ENCODE data around the gene MIAT.
A peak's percentile ranks its signal among the peaks of the same experiment; 100 is the strongest.
"Not testable (repeated sequence)": the region's sequence is repeated elsewhere in the genome, so short reads cannot be mapped to it uniquely, and the experiment has no call there.

Gene MIAT

GRCh38 chr22:26656891-26657851 lies at the start of gene MIAT:
MIAT (plus strand) TSS chr22:26657588.
- TF ChIP-seq, protein P1, sequence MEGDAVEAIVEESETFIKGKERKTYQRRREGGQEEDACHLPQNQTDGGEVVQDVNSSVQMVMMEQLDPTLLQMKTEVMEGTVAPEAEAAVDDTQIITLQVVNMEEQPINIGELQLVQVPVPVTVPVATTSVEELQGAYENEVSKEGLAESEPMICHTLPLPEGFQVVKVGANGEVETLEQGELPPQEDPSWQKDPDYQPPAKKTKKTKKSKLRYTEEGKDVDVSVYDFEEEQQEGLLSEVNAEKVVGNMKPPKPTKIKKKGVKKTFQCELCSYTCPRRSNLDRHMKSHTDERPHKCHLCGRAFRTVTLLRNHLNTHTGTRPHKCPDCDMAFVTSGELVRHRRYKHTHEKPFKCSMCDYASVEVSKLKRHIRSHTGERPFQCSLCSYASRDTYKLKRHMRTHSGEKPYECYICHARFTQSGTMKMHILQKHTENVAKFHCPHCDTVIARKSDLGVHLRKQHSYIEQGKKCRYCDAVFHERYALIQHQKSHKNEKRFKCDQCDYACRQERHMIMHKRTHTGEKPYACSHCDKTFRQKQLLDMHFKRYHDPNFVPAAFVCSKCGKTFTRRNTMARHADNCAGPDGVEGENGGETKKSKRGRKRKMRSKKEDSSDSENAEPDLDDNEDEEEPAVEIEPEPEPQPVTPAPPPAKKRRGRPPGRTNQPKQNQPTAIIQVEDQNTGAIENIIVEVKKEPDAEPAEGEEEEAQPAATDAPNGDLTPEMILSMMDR (IDR thresholded peaks at IDR 0.05): no peak
- DNase-seq (ENCODE audit: low spot score): no peak
- peak within 1 kb of the TSS; percentile 63 for H3K4me3 ChIP-seq
- H3K27ac ChIP-seq: no peak within 1 kb of the TSS

DNA sequence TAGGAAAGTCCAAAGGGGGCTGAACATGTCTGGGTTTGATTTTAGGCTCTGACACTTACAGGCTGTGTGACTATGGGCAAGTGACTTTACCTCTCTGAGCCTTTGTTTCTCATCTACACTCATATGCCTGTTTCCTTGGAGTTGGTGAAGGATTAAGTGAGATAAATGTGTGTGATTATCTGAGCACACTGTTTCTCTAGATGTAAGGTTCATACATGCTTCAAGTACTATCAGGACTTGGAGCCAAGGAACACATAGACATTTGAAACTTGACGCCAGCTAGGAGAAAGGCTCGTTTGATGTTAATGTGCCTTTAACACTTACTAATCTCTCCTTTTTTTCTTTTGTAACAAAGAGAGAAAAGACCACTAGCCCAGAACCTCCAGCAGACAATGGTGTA lies 49.3 kb upstream of the MIAT start:
- TF ChIP-seq, protein P1 (IDR thresholded peaks at IDR 0.05): no peak
- H3K27ac ChIP-seq: no peak overlapping the region
- no peak overlapping the region for H3K4me3 ChIP-seq
- no peak for DNase-seq (ENCODE audit: low spot score)

DNA sequence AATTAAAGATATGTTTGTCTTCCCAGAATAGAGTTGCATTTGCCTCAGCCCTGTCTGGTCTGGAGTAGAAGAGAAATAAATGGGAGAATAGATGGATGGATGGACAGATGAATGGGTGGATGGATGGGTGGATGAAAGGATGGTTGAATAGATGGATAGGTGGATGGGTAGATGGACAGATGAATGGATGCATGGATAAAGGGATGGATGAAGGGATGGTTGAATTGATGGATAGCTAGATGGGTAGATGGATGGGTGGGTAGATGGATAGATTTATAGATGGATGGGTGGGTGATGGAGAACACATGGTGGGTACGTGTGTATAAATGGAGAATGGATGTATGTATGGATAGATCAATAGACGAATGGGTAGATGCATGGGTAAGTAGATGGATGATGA lies 48.1 kb upstream of the MIAT start:
- no peak overlapping the region for H3K4me3 ChIP-seq
- H3K27ac ChIP-seq: no peak overlapping the region
- no peak for DNase-seq (ENCODE audit: low spot score)
- TF ChIP-seq, protein P1 (IDR thresholded peaks at IDR 0.05): no peak

GRCh38 chr22:26610072-26610958 lies 47.1 kb upstream of the MIAT start:
- TF ChIP-seq, protein P1 (IDR thresholded peaks at IDR 0.05): no peak
- Histone ChIP-seq H3K27ac (peak overlapping the region in 1 of 2 donors; percentile 2), H3K4me3 (no peak overlapping the region)
- DNase-seq (ENCODE audit: low spot score): no peak

DNA sequence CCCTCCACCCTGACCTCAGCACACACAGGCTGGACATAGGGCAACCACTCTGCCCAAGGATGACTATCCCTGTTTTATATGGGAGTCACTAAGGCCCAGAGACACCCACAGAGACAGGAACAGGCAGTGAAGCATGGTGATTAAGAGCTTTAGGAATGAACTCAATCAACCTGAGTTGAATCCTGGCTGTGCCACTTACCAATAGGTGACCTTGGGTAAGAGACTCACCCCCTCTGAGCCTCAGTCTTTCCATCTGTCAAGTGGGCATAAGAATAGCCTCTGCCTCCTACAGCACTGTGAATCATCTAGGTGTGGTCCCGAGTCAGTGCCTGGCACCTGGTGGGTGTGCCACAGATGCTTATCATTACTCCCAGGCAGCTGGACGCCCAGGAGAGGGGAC lies 46.4 kb upstream of the MIAT start:
- Histone ChIP-seq H3K4me3 (no peak overlapping the region), H3K27ac (peak overlapping the region in 1 of 2 donors; percentile 2)
- TF ChIP-seq, protein P1 (IDR thresholded peaks at IDR 0.05): no peak

GRCh38 chr22:26612652-26613051 lies 44.7 kb upstream of the MIAT start:
- no peak overlapping the region for H3K27ac ChIP-seq
- TF ChIP-seq, protein P1 (IDR thresholded peaks at IDR 0.05): no peak
- no peak overlapping the region for H3K4me3 ChIP-seq
- no peak for DNase-seq (ENCODE audit: low spot score)

More for the DNA sequence above, 46.4 kb upstream of the MIAT start:
- DNase-seq (ENCODE audit: low spot score): no peak

- not testable (repeated sequence) for H3K4me3 ChIP-seq; H3K27ac ChIP-seq; DNase-seq (ENCODE audit: low spot score)
Measured at GRCh38 chr22:26613753-26614152, 43.6 kb upstream of the MIAT start.
